Heart right ventricle (tissue), 16 donors: ENCODE data around the gene LRRC14B. TPM values are rescaled to one million over a fixed set of nuclear protein-coding genes. Genes with fewer than 3 reads are reported as not detected.
"Not testable (repeated sequence)": the region's sequence is repeated elsewhere in the genome, so short reads cannot be mapped to it uniquely, and the experiment has no call there.

Source experiments
- ATAC-seq, 8 donors: fragments of 200-7000 bp; cut with Tn5 transposase; one replicate each; pipeline ENCODE4 v1.9.1; 2020; ENCODE audit warnings: mild to moderate bottlenecking in 8 of 8, moderate library complexity in 8 of 8, moderate number of reproducible peaks in 1 of 8
- DNase-seq, 2 donors: peaks; one replicate each; pipeline ENCODE4 v3.0.0-alpha.2; 2020
- H3K27ac ChIP-seq, 10 donors: fragments of 200-600 bp; sonication (generic) in 2 of 10; one replicate each; pipeline versions ENCODE4 v1.5.0 to v1.8.0; 2020 to 2022; ENCODE audit warnings: mild to moderate bottlenecking in 3 of 10
- H3K27me3 ChIP-seq, 7 donors: fragments of 200-600 bp; one replicate each; pipeline ENCODE4 v1.8.0; 2021 to 2022; ENCODE audit warnings: mild to moderate bottlenecking in 2 of 7
- H3K36me3 ChIP-seq, 9 donors: fragments of 200-600 bp; sonication (generic) in 1 of 9; one replicate each; pipeline versions ENCODE4 v1.5.0 to v1.8.0; 2020 to 2022; ENCODE audit warnings: mild to moderate bottlenecking in 2 of 9
- H3K4me1 ChIP-seq, 9 donors: fragments of 200-600 bp; sonication (generic) in 1 of 9; one replicate each; pipeline versions ENCODE4 v1.5.0 to v1.8.0; 2020 to 2022; ENCODE audit warnings: mild to moderate bottlenecking in 4 of 9
- H3K4me3 ChIP-seq, 10 donors: fragments of 200-600 bp; sonication (generic) in 2 of 10; one replicate each; pipeline versions ENCODE4 v1.5.0 to v1.8.0; 2020 to 2022; ENCODE audit warnings: mild to moderate bottlenecking in 7 of 10, moderate library complexity in 2 of 10
- H3K9me3 ChIP-seq, 11 donors: fragments of 200-600 bp in 10 of 11; sonication (generic) in 2 of 11; one replicate each; pipeline versions ENCODE4 v1.5.0 to v1.8.0; 2013 to 2022; ENCODE audit warnings: mild to moderate bottlenecking in 2 of 11, control low read depth in 1 of 11, moderate library complexity in 1 of 11
- CTCF ChIP-seq, 9 donors: fragments of 200-600 bp; sonication (generic) in 2 of 9; IDR thresholded peaks; one replicate each; pipeline versions ENCODE4 v1.5.0 to v1.8.0; 2021 to 2022; ENCODE audit warnings: antibody characterized with exemption in 9 of 9, mild to moderate bottlenecking in 5 of 9, moderate library complexity in 1 of 9
- WGBS, 2 donors: extraction: QIAGEN DNeasy Blood & Tissue Kit; methylation state at CpG; one replicate each; pipeline ENCODE4 v1.1.7; 2013; ENCODE audit warnings: inconsistent platforms in 1 of 2; 5-methylcytosine and 5-hydroxymethylcytosine counted together
- intact Hi-C, 10 donors: fragments of 100-400 bp; cut with DNase I; formaldehyde crosslinking; loops; one replicate each; pipeline versions ENCODE4 v1.11.1 to v1.14.2; 2022
- polyA plus RNA-seq, 2 donors: library from polyadenylated mRNA; stranded (reverse); fragments of 200-250 nt; gene quantifications; one replicate each; pipeline ENCODE4 v1.2.3, GENCODE V29; 2013
- total RNA-seq, 10 donors: library from RNA; stranded (reverse); fragmentation: NEBNext Ultra II Directional in 3 of 10; extraction: Animal tissue kit (Norgen Biotek cat#: 25700) in 3 of 10; gene quantifications; one replicate each; pipeline versions ENCODE4 v1.2.1 to v1.2.4, GENCODE V29; 2021 to 2023
- donor health status: Arrhythmogenic right ventricular cardiomyopathy.
- donor health status: ischemic (EF 13 %, LVEDD 7.1; RV severe dilation, severe dysfunction).
- donor health status: healthy with polysubstance abuse.
- donor health status: DM: no; HTN: yes; CAD: no.
- donor health status: DM: no; HTN: no; CAD: no.
- donor health status: ischemic (EF 25% LVEDD 6.9; RV normal size, moderate dysfunction).
- donor health status: ischemic (EF 25% LVEDD 5.7; RV mildly dilated, moderate dysfunction).
- donor health status: healthy.
- donor health status: DM: yes; HTN: yes; CAD: no.
- donor health status: Ischemic cardiomyopathy.
- donor health status: ischemic (EF 35%, LVEDD 5.7; RV mildly dilated, moderate dysfunction).
- donor health status: nonischemic (EF 11% LVEDD 7.7; RV severe dilation, severe dysfunction).
- donor health status: DM: yes; HTN: yes; CAD: no.
- donor health status: PGD.
- donor health status: ischemic (EF 29% LVEDD 5.4; RV normal size, mild dysfunction).
- donor health status: nonischemic (EF 23%, LVEDD 6.1; RV moderate dilation, normal function).

LRRC14B gene
- total and polyA plus RNA-seq, 12 donors: 2.6 to 96.6 (median 49.9) TPM

- H3K4me1 ChIP-seq: peaks cover 0 to 71% (median 8%) of the 10 kb centered on the region in 9 donors
Measured at GRCh38 chr5:196350-196749, 5.1 kb downstream of the LRRC14B start.

GRCh38 chr5:197031-197430, 5.7 kb downstream of the LRRC14B start:
- H3K36me3 ChIP-seq, ATAC-seq, H3K27me3 ChIP-seq, intact Hi-C loops, H3K9me3 ChIP-seq, DNase-seq, H3K4me3 ChIP-seq: not testable (repeated sequence)
- Histone ChIP-seq H3K27ac (peak overlapping the region in 1 of 10 donors; percentile 15), H3K4me1 (peaks cover 0 to 65% (median 4%) of the 10 kb centered on the region in 9 donors)
- 58 to 68% methylated on average over 18 of the region's 18 CpGs for WGBS, 2 donors

More at GRCh38 chr5:196350-196749, 5.1 kb downstream of the LRRC14B start:
- TF ChIP-seq CTCF (IDR thresholded peaks at IDR 0.05): no peak
- peaks cover 0 to 11% (median 7%) of the 10 kb centered on the region in 7 donors for H3K27me3 ChIP-seq
- H3K27ac ChIP-seq: peak overlapping the region in 5 of 10 donors; percentile 15 to 90 (median 22)
- peaks cover 0 to 4% (median 0%) of the 10 kb centered on the region in 9 donors for H3K36me3 ChIP-seq
- no peak overlapping the region for H3K4me3 ChIP-seq
- H3K9me3 ChIP-seq: no peaks in the 10 kb centered on the region
- WGBS, 2 donors: 58 to 74% methylated on average over 9 to 10 of the region's 10 CpGs
- no peak for ATAC-seq
- no peak for DNase-seq
- intact Hi-C loops: no loop called here

- Histone ChIP-seq H3K4me1 (peaks cover 0 to 60% (median 4%) of the 10 kb centered on the region in 9 donors), H3K27ac (peak overlapping the region in 1 of 10 donors; percentile 55), H3K9me3 (no peaks in the 10 kb centered on the region), H3K27me3 (no peaks in the 10 kb centered on the region), H3K4me3 (no peak overlapping the region), H3K36me3 (peaks cover 0 to 4% (median 0%) of the 10 kb centered on the region in 9 donors)
- no peak for TF ChIP-seq CTCF (IDR thresholded peaks at IDR 0.05)
- WGBS, 2 donors: 59 to 64% methylated on average over 12 of the region's 12 CpGs
- ATAC-seq: peak in 1 of 8 donors; percentile 7
- no peak for DNase-seq
- intact Hi-C loops: no loop called here
Measured at GRCh38 chr5:197892-198489, 6.7 kb downstream of the LRRC14B start.

- ATAC-seq (no peak), DNase-seq (no peak)
- Histone ChIP-seq H3K4me3 (no peak overlapping the region), H3K27me3 (no peaks in the 10 kb centered on the region), H3K9me3 (no peaks in the 10 kb centered on the region), H3K4me1 (peaks cover 0 to 60% (median 4%) of the 10 kb centered on the region in 9 donors), H3K27ac (no peak overlapping the region), H3K36me3 (peaks cover 0 to 11% (median 2%) of the 10 kb centered on the region in 9 donors)
- intact Hi-C loops: no loop called here
- WGBS, 2 donors: 96 to 98% methylated on average over 21 of the region's 21 CpGs
- TF ChIP-seq CTCF (IDR thresholded peaks at IDR 0.05): no peak
Measured at GRCh38 chr5:198516-199196, 7.4 kb downstream of the LRRC14B start.
